Stimulated activated CD8-positive, alpha-beta memory T cell treated with anti-CD3 and anti-CD28 coated beads, Interleukin-12 subunit alpha, Interleukin-12 subunit beta, amount 100 ng/mL, for 24 hours (primary cell): ENCODE results near the gene WDR59.
"Not testable (repeated sequence)": the region's sequence is repeated elsewhere in the genome, so short reads cannot be mapped to it uniquely, and the experiment has no call there.

Experiments used
- DNase-seq: peaks from one replicate; pipeline ENCODE4 v3.0.0-alpha.2; 2020; ENCODE audit errors: extremely low read depth

WDR59 gene

GRCh38 chr16:74982256-74982655, 2.7 kb downstream of the WDR59 start:
- DNase-seq = no peak

GRCh38 chr16:74975591-74975990, 9.3 kb downstream of the WDR59 start:
- DNase-seq = no peak

- DNase-seq = no peak
These were observed 11.6 kb downstream of the WDR59 start for GRCh38 chr16:74973304-74973703.

GRCh38 chr16:74954763-74955162, 30.2 kb downstream of the WDR59 start:
- DNase-seq = no peak

GRCh38 chr16:74951681-74952080, 33.2 kb downstream of the WDR59 start:
- DNase-seq = no peak

- DNase-seq = no peak
These were observed 33.7 kb downstream of the WDR59 start for GRCh38 chr16:74951206-74951605.

GRCh38 chr16:74950511-74950910, 34.4 kb downstream of the WDR59 start:
- no peak for DNase-seq

GRCh38 chr16:74949309-74949708, 35.6 kb downstream of the WDR59 start:
- no peak for DNase-seq

- DNase-seq = no peak
These were observed 40.5 kb downstream of the WDR59 start for GRCh38 chr16:74944466-74944865.

GRCh38 chr16:74942977-74943918, 41.7 kb downstream of the WDR59 start:
- no peak for DNase-seq

- DNase-seq = no peak
These were observed 42.4 kb downstream of the WDR59 start for GRCh38 chr16:74942566-74942965.

GRCh38 chr16:74939688-74940087, 45.2 kb downstream of the WDR59 start:
- no peak for DNase-seq

- no peak for DNase-seq
These were observed 47.9 kb downstream of the WDR59 start for GRCh38 chr16:74936902-74937560.

- DNase-seq = no peak
These were observed 53.5 kb downstream of the WDR59 start for GRCh38 chr16:74931445-74931844.

GRCh38 chr16:74929636-74930035, 55.3 kb downstream of the WDR59 start:
- no peak for DNase-seq

- DNase-seq = no peak
These were observed 58.1 kb downstream of the WDR59 start for GRCh38 chr16:74926805-74927204.

- no peak for DNase-seq
These were observed 61.0 kb downstream of the WDR59 start for GRCh38 chr16:74923766-74924460.

- DNase-seq = no peak
These were observed 62.5 kb downstream of the WDR59 start for GRCh38 chr16:74922150-74923138.

GRCh38 chr16:74921051-74921450, 63.9 kb downstream of the WDR59 start:
- no peak for DNase-seq

- no peak for DNase-seq
These were observed 75.3 kb downstream of the WDR59 start for GRCh38 chr16:74909665-74910064.

GRCh38 chr16:74908759-74909158, 76.2 kb downstream of the WDR59 start:
- not testable (repeated sequence) for DNase-seq
